GM23338 (cell line): ENCODE data around the gene GATM. TPM values are rescaled to one million over a fixed set of nuclear protein-coding genes. Genes with fewer than 3 reads are reported as not detected.

Source experiments
- ATAC-seq: fragments of 200-7000 bp; cut with Tn5 transposase; 3 replicates; pipeline ENCODE4 v1.9.1; 2020
- DNase-seq: peaks from one replicate; pipeline ENCODE4 v3.0.0-alpha.2; 2015; ENCODE audit warnings: low spot score
- H2AFZ ChIP-seq: fragments of 200-600 bp; sonication (generic); 2 replicates; pipeline ENCODE4 v1.8.0; 2016; ENCODE audit warnings: antibody characterized with exemption, mild to moderate bottlenecking, moderate library complexity
- H3F3A ChIP-seq: fragments of 200-600 bp; sonication (generic); replicated peaks from 2 replicates; pipeline ENCODE4 v1.8.0; 2017; ENCODE audit warnings: antibody characterized with exemption, mixed run types, low read depth
- H3K27ac ChIP-seq: fragments of 200-600 bp; sonication (generic); 2 replicates; pipeline ENCODE4 v1.6.1; 2016; ENCODE audit warnings: low read depth
- H3K27me3 ChIP-seq: fragments of 200-600 bp; sonication (generic); 2 replicates; pipeline ENCODE4 v1.8.0; 2016; ENCODE audit warnings: mild to moderate bottlenecking, mixed run types, moderate library complexity; ENCODE audit not compliant: insufficient read depth
- H3K36me3 ChIP-seq: fragments of 200-600 bp; sonication (generic); 2 replicates; pipeline ENCODE4 v1.8.0; 2016; ENCODE audit warnings: mild to moderate bottlenecking; ENCODE audit not compliant: insufficient read depth
- H3K4me1 ChIP-seq: fragments of 200-600 bp; sonication (generic); 2 replicates; pipeline ENCODE4 v1.8.0; 2016; ENCODE audit warnings: mild to moderate bottlenecking, moderate library complexity; ENCODE audit not compliant: insufficient read depth
- H3K4me2 ChIP-seq: fragments of 200-600 bp; sonication (generic); 2 replicates; pipeline ENCODE4 v1.7.1; 2017; ENCODE audit warnings: mixed run types
- H3K4me3 ChIP-seq: fragments of 200-600 bp; sonication (generic); 2 replicates; pipeline ENCODE4 v1.6.1; 2016; ENCODE audit warnings: mixed run types
- H3K79me2 ChIP-seq: fragments of 200-600 bp; sonication (generic); replicated peaks from 2 replicates; pipeline ENCODE4 v1.8.0; 2017; ENCODE audit warnings: mild to moderate bottlenecking; ENCODE audit not compliant: insufficient read depth
- H3K9me2 ChIP-seq: fragments of 200-600 bp; sonication (generic); 2 replicates; pipeline ENCODE4 v1.8.0; 2017; ENCODE audit not compliant: insufficient read depth
- H4K20me1 ChIP-seq: fragments of 200-600 bp; sonication (generic); replicated peaks from 2 replicates; pipeline ENCODE4 v1.8.0; 2017; ENCODE audit warnings: mild to moderate bottlenecking; ENCODE audit not compliant: insufficient read depth
- H3K27ac Mint-ChIP-seq: 2 replicates; pipeline ENCODE4 v1.8.0; 2020; ENCODE audit warnings: inconsistent platforms, mild to moderate bottlenecking, moderate library complexity, mixed read lengths
- H3K27me3 Mint-ChIP-seq: 3 replicates; pipeline ENCODE4 v1.8.0; 2022; ENCODE audit warnings: low read depth, mild to moderate bottlenecking, moderate library complexity, mixed read lengths, inconsistent platforms; ENCODE audit not compliant: insufficient read depth, poor library complexity
- H3K36me3 Mint-ChIP-seq: 3 replicates; pipeline ENCODE4 v1.8.0; 2021; ENCODE audit warnings: low read depth, mild to moderate bottlenecking, inconsistent platforms, moderate library complexity, mixed read lengths
- H3K4me1 Mint-ChIP-seq: 3 replicates; pipeline ENCODE4 v1.8.0; 2020; ENCODE audit warnings: mild to moderate bottlenecking, inconsistent platforms, mixed read lengths
- H3K4me3 Mint-ChIP-seq: 3 replicates; pipeline ENCODE4 v1.8.0; 2021; ENCODE audit warnings: moderate library complexity, mild to moderate bottlenecking, inconsistent platforms, mixed read lengths
- H3K9me3 Mint-ChIP-seq: 3 replicates; pipeline ENCODE4 v1.8.0; 2020; ENCODE audit warnings: moderate library complexity, mild to moderate bottlenecking, inconsistent platforms, mixed read lengths
- CREB1 ChIP-seq: fragments of 250-450 bp; sonication (Bioruptor Pico); IDR thresholded peaks from 2 replicates; pipeline ENCODE4 v1.5.0; 2020; ENCODE audit warnings: low read depth, mild to moderate bottlenecking, moderate library complexity
- CTCF ChIP-seq, 2 experiments: fragments of 200-600 bp in 1 of 2; sonication (generic) in 1 of 2; conservative IDR thresholded peaks; 2 replicates each; pipeline versions ENCODE4 v1.5.1 to v1.6.1; 2016 to 2017; ENCODE audit warnings: antibody characterized with exemption in 2 of 2, low read depth in 2 of 2, mild to moderate bottlenecking in 2 of 2, moderate library complexity in 1 of 2
- EZH2phosphoT487 ChIP-seq: fragments of 200-600 bp; sonication (generic); IDR thresholded peaks from one replicate; pipeline ENCODE4 v1.8.1; 2018; ENCODE audit warnings: antibody characterized with exemption; ENCODE audit not compliant: unreplicated experiment
- JUNB ChIP-seq: IDR thresholded peaks from one replicate; pipeline ENCODE4 v1.6.1; 2016; ENCODE audit warnings: antibody characterized with exemption; ENCODE audit not compliant: unreplicated experiment
- NANOG ChIP-seq: IDR thresholded peaks from 2 replicates; pipeline ENCODE4 v1.6.1; 2016; ENCODE audit warnings: antibody characterized with exemption, borderline replicate concordance
- POLR2AphosphoS5 ChIP-seq: IDR thresholded peaks from 2 replicates; pipeline ENCODE4 v1.6.1; 2016; ENCODE audit warnings: antibody characterized with exemption, low read depth
- long read RNA-seq: library from polyadenylated mRNA; unstranded; transcript quantifications from one replicate; pipeline ENCODE4 v2.0.0, GENCODE V29; 2020; ENCODE audit not compliant: unreplicated experiment
- polyA plus RNA-seq: library from polyadenylated mRNA; unstranded; fragments of >200 nt; fragmentation: Nextera tagmentation; extraction: Ambion mirVana; gene quantifications from 2 replicates; pipeline ENCODE4 v1.2.1, GENCODE V29; 2016
- total RNA-seq: library from RNA; depleted of rRNA; stranded (reverse); fragments of >200 nt; shearing (Covaris generic); gene quantifications from 2 replicates; pipeline ENCODE4 v1.2.3, GENCODE V29; 2014; rRNA removed

The GATM gene
- total RNA-seq (17.5 and 21.6 TPM in 2 replicates), polyA plus RNA-seq (8.5 and 9.1 TPM in 2 replicates)
- long read RNA-seq, partial matches to known transcripts: 2 of 5 reads
- long read RNA-seq, other reads (novel, unspliced or antisense): 0 of 5 reads

- Histone ChIP-seq H3K27ac (no peak within 1 kb of the TSS), H3K36me3 (no peaks in the 10 kb centered on the region), H4K20me1 (0 out of 2 replicates have a peak, but pooled peaks cover 2% of the 10 kb centered on the region), H3K27me3 (peaks cover 67% of the 10 kb centered on the region), H2AFZ (peak within 1 kb of the TSS; percentile 100), H3F3A (no peaks in the 10 kb centered on the region), H3K4me3 (peak within 1 kb of the TSS; percentile 93), H3K4me2 (peak within 1 kb of the TSS; percentile 99), H3K79me2 (no peaks in the 10 kb centered on the region), H3K4me1 (peaks cover 9% of the 10 kb centered on the region; the same call in 1 of the 2 replicates), H3K9me2 (no peaks in the 10 kb centered on the region)
- Mint-ChIP-seq H3K36me3 (no peaks in the 10 kb centered on the region; the same call in 2 of the 3 replicates), H3K9me3 (no peaks in the 10 kb centered on the region; the same call in 2 of the 3 replicates), H3K4me1 (peaks cover 18% of the 10 kb centered on the region), H3K27me3 (peaks cover 44% of the 10 kb centered on the region), H3K4me3 (peak within 1 kb of the TSS; percentile 91), H3K27ac (no peak within 1 kb of the TSS)
- DNase-seq (peak; percentile 88), ATAC-seq (peak; percentile 93)
- TF ChIP-seq CTCF (conservative IDR thresholded peaks at IDR 0.05; ENCODE audit: low read depth in 2 of 2): peak; percentile 18 to 35; a peak in 2 of 4 replicates
- peak; percentile 54 for TF ChIP-seq POLR2AphosphoS5
- no peak for TF ChIP-seq CREB1 (CRISPR knock-in tag)
- TF ChIP-seq NANOG: no peak
Measured at GRCh38 chr15:45378149-45378912, at the start of gene GATM. GATM (minus strand) TSS chr15:45378544; CDS start chr15:45378453, 91 bp downstream.

GRCh38 chr15:45427085-45427484 lies 48.7 kb upstream of the GATM start:
- H3K36me3 Mint-ChIP-seq: no peaks in the 10 kb centered on the region
- peaks cover 38% of the 10 kb centered on the region for H3K27me3 ChIP-seq

GRCh38 chr15:45425135-45425534 lies 46.8 kb upstream of the GATM start:
- Histone ChIP-seq H3K27ac (no peak overlapping the region), H3F3A (no peaks in the 10 kb centered on the region), H2AFZ (no peak overlapping the region), H4K20me1 (peaks cover 7% of the 10 kb centered on the region; the same call in 1 of the 2 replicates), H3K27me3 (peaks cover 20% of the 10 kb centered on the region; the same call in 1 of the 2 replicates), H3K4me2 (no peak overlapping the region), H3K36me3 (peaks cover 5% of the 10 kb centered on the region), H3K4me3 (no peak overlapping the region), H3K79me2 (no peaks in the 10 kb centered on the region), H3K9me2 (no peaks in the 10 kb centered on the region), H3K4me1 (no peaks in the 10 kb centered on the region)
- ATAC-seq (no peak), DNase-seq (no peak)
- Mint-ChIP-seq H3K4me1 (no peaks in the 10 kb centered on the region), H3K4me3 (no peak overlapping the region), H3K36me3 (peaks cover 15% of the 10 kb centered on the region; the same call in 2 of the 3 replicates), H3K27me3 (peaks cover 10% of the 10 kb centered on the region), H3K27ac (no peak overlapping the region), H3K9me3 (no peaks in the 10 kb centered on the region)
- TF ChIP-seq NANOG (no peak), JUNB (no peak)

More at GRCh38 chr15:45427085-45427484, 48.7 kb upstream of the GATM start:
- Histone ChIP-seq H4K20me1 (no peaks in the 10 kb centered on the region), H3K36me3 (no peaks in the 10 kb centered on the region), H3K9me2 (no peaks in the 10 kb centered on the region), H3K4me1 (no peaks in the 10 kb centered on the region), H3K79me2 (no peaks in the 10 kb centered on the region), H2AFZ (no peak overlapping the region), H3F3A (no peaks in the 10 kb centered on the region), H3K4me3 (no peak overlapping the region), H3K4me2 (no peak overlapping the region), H3K27ac (no peak overlapping the region)
- DNase-seq: no peak
- H3K27me3 Mint-ChIP-seq: peaks cover 19% of the 10 kb centered on the region
- ATAC-seq: no peak
- H3K4me3 Mint-ChIP-seq: no peak overlapping the region
- no peaks in the 10 kb centered on the region for H3K4me1 Mint-ChIP-seq
- no peaks in the 10 kb centered on the region for H3K9me3 Mint-ChIP-seq
- H3K27ac Mint-ChIP-seq: no peak overlapping the region
- TF ChIP-seq EZH2phosphoT487: no peak
